Heart left ventricle (tissue), 13 donors: Measurements from ENCODE around the gene RAET1E.

Experiments
- CTCF ChIP-seq, 12 donors: fragments of 200-600 bp; sonication (generic) in 4 of 12; IDR thresholded peaks; one replicate each; pipeline versions ENCODE4 v1.5.0 to v1.8.0; 2018 to 2022; ENCODE audit warnings: antibody characterized with exemption in 12 of 12, mild to moderate bottlenecking in 5 of 12
- POLR2A ChIP-seq, 2 donors: fragments of 450-650 bp; IDR thresholded peaks; one replicate each; pipeline ENCODE4 v1.6.1; 2017; ENCODE audit warnings: antibody characterized with exemption in 2 of 2, mild to moderate bottlenecking in 2 of 2, moderate library complexity in 2 of 2
- donor health status: ischemic (EF 13 %, LVEDD 7.1; RV severe dilation, severe dysfunction).
- donor health status: DM: no; HTN: yes; CAD: no.
- donor health status: DM: no; HTN: no; CAD: no.
- donor health status: ischemic (EF 25% LVEDD 6.9; RV normal size, moderate dysfunction).
- donor health status: ischemic (EF 25% LVEDD 5.7; RV mildly dilated, moderate dysfunction).
- donor health status: ischemic (EF 35%, LVEDD 5.7; RV mildly dilated, moderate dysfunction).
- donor health status: nonischemic (EF 11% LVEDD 7.7; RV severe dilation, severe dysfunction).
- donor health status: DM: yes; HTN: yes; CAD: no.
- donor health status: PGD.
- donor health status: ischemic (EF 29% LVEDD 5.4; RV normal size, mild dysfunction).
- donor health status: nonischemic (EF 23%, LVEDD 6.1; RV moderate dilation, normal function).

GRCh38 chr6:149887343-149887742, 10.6 kb downstream of the RAET1E start:
- TF ChIP-seq POLR2A (IDR thresholded peaks at IDR 0.05) (no peak), CTCF (IDR thresholded peaks at IDR 0.05) (no peak)
